DND-41 (cell line): ENCODE measurements around the gene SRRM4.

Source experiments
- ATAC-seq: fragments of 200-7000 bp; cut with Tn5 transposase; 3 replicates; pipeline ENCODE4 v1.9.1; 2021; ENCODE audit warnings: low read depth; ENCODE audit not compliant: insufficient read depth
- DNase-seq: peaks from one replicate; pipeline ENCODE4 v3.0.0-alpha.2; 2020
- H2AFZ ChIP-seq: 2 replicates; pipeline ENCODE4 v1.6.0; 2012; ENCODE audit warnings: low read depth, low read length
- H3K27ac ChIP-seq: 2 replicates; pipeline ENCODE4 v1.5.1; 2012; ENCODE audit warnings: low read length, inconsistent platforms
- H3K27me3 ChIP-seq: fragments of 200-600 bp; sonication (generic); 2 replicates; pipeline ENCODE4 v1.6.0; 2012; ENCODE audit warnings: low read length, mild to moderate bottlenecking, inconsistent platforms; ENCODE audit not compliant: insufficient read depth, poor library complexity
- H3K36me3 ChIP-seq: 2 replicates; pipeline ENCODE4 v1.5.1; 2012; ENCODE audit warnings: low read length, inconsistent platforms; ENCODE audit not compliant: insufficient read depth
- H3K4me1 ChIP-seq: 2 replicates; pipeline ENCODE4 v1.5.1; 2012; ENCODE audit warnings: mild to moderate bottlenecking, low read length; ENCODE audit not compliant: insufficient read depth
- H3K4me2 ChIP-seq: 2 replicates; pipeline ENCODE4 v1.6.0; 2012; ENCODE audit warnings: mild to moderate bottlenecking, moderate library complexity, low read length, inconsistent platforms; ENCODE audit not compliant: insufficient read depth
- H3K4me3 ChIP-seq, 2 experiments: fragments of 200-600 bp in 1 of 2; shearing (Covaris generic) in 1 of 2; 2 replicates each; pipeline ENCODE4 v1.5.1; 2012 to 2016; ENCODE audit warnings: inconsistent platforms in 2 of 2, low read length in 2 of 2, mild to moderate bottlenecking in 2 of 2, low read depth in 1 of 2, moderate library complexity in 1 of 2
- H3K79me2 ChIP-seq: 2 replicates; pipeline ENCODE4 v1.6.0; 2012; ENCODE audit warnings: low read length, inconsistent platforms; ENCODE audit not compliant: insufficient read depth
- H3K9ac ChIP-seq: 2 replicates; pipeline ENCODE4 v1.6.0; 2012; ENCODE audit warnings: low read depth, mild to moderate bottlenecking, inconsistent platforms, low read length, moderate library complexity
- H3K9me3 ChIP-seq: 2 replicates; pipeline ENCODE4 v1.5.1; 2012; ENCODE audit warnings: low read length, moderate library complexity, mild to moderate bottlenecking, inconsistent platforms; ENCODE audit not compliant: insufficient read depth, severe bottlenecking
- H4K20me1 ChIP-seq: 2 replicates; pipeline ENCODE4 v1.6.0; 2012; ENCODE audit warnings: low read length; ENCODE audit not compliant: insufficient read depth
- CTCF ChIP-seq: IDR thresholded peaks from 2 replicates; pipeline ENCODE4 v1.5.1; 2012; ENCODE audit warnings: borderline replicate concordance, low read length, moderate library complexity, mild to moderate bottlenecking; ENCODE audit not compliant: poor library complexity, severe bottlenecking; ENCODE audit errors: extremely low read depth
- EZH2 ChIP-seq: IDR thresholded peaks from 3 replicates; pipeline ENCODE4 v1.6.1; 2012; ENCODE audit warnings: borderline replicate concordance, low read depth, mild to moderate bottlenecking, moderate library complexity, low read length, inconsistent platforms; ENCODE audit not compliant: severe bottlenecking

The SRRM4 gene

GRCh38 chr12:119036878-119037825, 55.8 kb downstream of the SRRM4 start:
- Histone ChIP-seq H3K79me2 (no peaks in the 10 kb centered on the region), H2AFZ (no peak overlapping the region), H3K4me3 (no peak overlapping the region), H3K27ac (no peak overlapping the region), H3K27me3 (no peaks in the 10 kb centered on the region), H3K9me3 (no peaks in the 10 kb centered on the region), H3K4me2 (no peak overlapping the region), H3K36me3 (no peaks in the 10 kb centered on the region), H4K20me1 (no peaks in the 10 kb centered on the region), H3K4me1 (no peaks in the 10 kb centered on the region), H3K9ac (no peak overlapping the region)
- DNase-seq (peak; percentile 39), ATAC-seq (no peak)
- TF ChIP-seq CTCF (peak; percentile 71), EZH2 (no peak)

DNA sequence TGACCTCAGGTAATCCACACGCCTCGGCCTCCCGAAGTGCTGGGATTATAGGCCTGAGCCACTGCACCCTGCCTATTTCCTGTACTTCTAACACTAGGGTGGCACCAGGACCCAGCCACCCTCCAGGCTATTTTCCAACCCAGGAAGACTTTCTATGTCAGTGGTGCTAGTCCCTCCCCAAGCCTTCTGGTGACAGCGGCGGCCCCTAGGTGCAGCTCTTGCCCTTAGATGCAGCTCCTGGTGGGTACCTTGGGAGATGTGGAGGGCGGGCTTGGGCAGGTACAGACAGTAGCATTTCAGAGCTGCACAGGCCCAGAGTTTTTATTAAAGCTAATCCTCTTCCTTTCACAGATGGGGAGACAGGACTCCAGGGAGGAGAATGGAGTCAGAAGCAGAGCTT, 62.8 kb downstream of the SRRM4 start:
- no peak overlapping the region for H3K4me2 ChIP-seq
- H3K4me3 ChIP-seq: no peak overlapping the region
- H4K20me1 ChIP-seq: no peaks in the 10 kb centered on the region
- H3K9ac ChIP-seq: no peak overlapping the region
- no peaks in the 10 kb centered on the region for H3K9me3 ChIP-seq
- ATAC-seq (no peak), DNase-seq (no peak)
- H2AFZ ChIP-seq: no peak overlapping the region
- no peak for TF ChIP-seq EZH2
- H3K27me3 ChIP-seq: peaks cover 3% of the 10 kb centered on the region
- H3K4me1 ChIP-seq: no peaks in the 10 kb centered on the region
- no peaks in the 10 kb centered on the region for H3K79me2 ChIP-seq
- H3K36me3 ChIP-seq: no peaks in the 10 kb centered on the region
- H3K27ac ChIP-seq: no peak overlapping the region

DNA sequence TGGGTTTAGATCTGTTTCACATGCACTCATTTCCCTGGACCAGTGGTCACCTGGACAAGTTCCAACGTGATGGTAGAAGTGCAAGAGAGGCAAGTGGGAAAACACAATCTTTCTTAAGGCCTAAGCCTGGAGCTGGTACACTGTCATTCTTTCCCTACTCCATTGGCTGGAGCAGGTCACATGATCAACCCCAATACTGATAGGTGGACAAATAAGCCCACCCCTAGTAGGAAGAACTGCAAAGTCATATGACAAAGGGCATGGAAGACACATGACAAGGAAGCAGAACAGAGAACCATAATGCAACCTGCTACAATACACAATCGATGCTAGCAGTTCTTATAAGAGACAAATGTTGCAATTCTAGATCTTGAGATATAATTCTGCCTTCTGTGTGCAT, 66.3 kb downstream of the SRRM4 start:
- Histone ChIP-seq H3K9ac (no peak overlapping the region), H3K27me3 (peaks cover 3% of the 10 kb centered on the region), H2AFZ (no peak overlapping the region), H4K20me1 (no peaks in the 10 kb centered on the region), H3K79me2 (no peaks in the 10 kb centered on the region), H3K36me3 (no peaks in the 10 kb centered on the region), H3K4me1 (no peaks in the 10 kb centered on the region), H3K4me2 (no peak overlapping the region), H3K9me3 (no peaks in the 10 kb centered on the region), H3K27ac (no peak overlapping the region), H3K4me3 (no peak overlapping the region)
- TF ChIP-seq EZH2: no peak
- no peak for TF ChIP-seq CTCF
- ATAC-seq (no peak), DNase-seq (no peak)

DNA sequence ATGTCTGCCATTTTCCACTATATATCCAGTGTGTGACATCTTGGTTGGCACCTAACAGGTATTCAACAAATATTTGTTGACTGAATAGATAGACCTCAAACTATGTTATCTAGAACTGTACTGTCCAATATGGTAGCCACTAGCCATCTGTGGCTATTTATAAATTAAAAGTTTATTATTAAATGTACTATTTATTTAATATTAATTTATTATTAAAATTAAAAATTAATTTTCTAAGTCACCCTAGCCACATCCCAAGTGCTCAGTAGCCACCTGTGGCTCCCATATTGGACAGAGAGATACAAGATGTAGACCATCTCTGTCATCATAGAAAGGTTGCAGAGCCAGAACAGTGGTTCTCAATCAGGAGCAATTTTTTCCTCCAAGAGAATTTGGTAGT, 69.3 kb downstream of the SRRM4 start:
- Histone ChIP-seq H3K9ac (no peak overlapping the region), H3K79me2 (no peaks in the 10 kb centered on the region), H3K36me3 (no peaks in the 10 kb centered on the region), H4K20me1 (no peaks in the 10 kb centered on the region), H3K4me3 (no peak overlapping the region), H3K27me3 (peaks cover 3% of the 10 kb centered on the region), H3K27ac (no peak overlapping the region), H3K4me2 (no peak overlapping the region), H2AFZ (no peak overlapping the region), H3K4me1 (no peaks in the 10 kb centered on the region), H3K9me3 (no peaks in the 10 kb centered on the region)
- no peak for DNase-seq
- TF ChIP-seq CTCF (no peak), EZH2 (no peak)
- ATAC-seq: no peak
